K562 (cell line): ENCODE data around the gene PMIS2. TPM values are rescaled to one million over a fixed set of nuclear protein-coding genes. Genes with fewer than 3 reads are reported as not detected.
A peak's percentile ranks its signal among the peaks of the same experiment; 100 is the strongest.

Source experiments
- ATAC-seq: fragments of 200-7000 bp; cut with Tn5 transposase; 3 replicates; pipeline ENCODE4 v1.9.1; 2020; ENCODE audit warnings: moderate library complexity
- BruUV-seq: library from RNA; stranded (reverse); fragments of 400-500 nt; replicated peaks from 2 replicates; lab custom pipeline; 2021; lab: Mats Ljungman, UMichigan
- CTCF ChIA-PET: fragments of 300-600 bp; formaldehyde crosslinking; extraction: SDS; loops from one replicate; lab custom pipeline; 2021; ENCODE audit warnings: low intra/inter-chr PET ratio; lab: Yijun Ruan, JAX
- POLR2A ChIA-PET: fragments of 300-600, 350-650 bp; sonication (Branson Sonifier 250); formaldehyde crosslinking; extraction: SDS; loops from one replicate; lab custom pipeline; 2021; ENCODE audit warnings: antibody characterized with exemption, inconsistent platforms; lab: Yijun Ruan, JAX
- DNase-seq, 4 experiments: peaks; one replicate each; pipeline versions ENCODE4 v3.0.0 to v3.0.0-alpha.2; 2011 to 2018; ENCODE audit warnings: low spot score in 3 of 4, mixed read lengths in 3 of 4; ENCODE audit errors: extremely low read depth in 1 of 4
- FAIRE-seq: peaks from 2 replicates; lab custom pipeline; 2011; peaks lifted over from hg19 to GRCh38; lab: Jason Lieb, UNC
- H2AFZ ChIP-seq: 2 replicates; pipeline ENCODE4 v1.6.0; 2011; ENCODE audit warnings: low read depth, low read length, control low read depth, inconsistent platforms
- H3K27ac ChIP-seq: fragments of 200-600 bp; 3 replicates; pipeline ENCODE4 v1.8.0; 2011; ENCODE audit warnings: low read depth, mild to moderate bottlenecking, control low read depth, inconsistent platforms, low read length, moderate library complexity, mixed read lengths; ENCODE audit errors: extremely low read depth
- H3K27me3 ChIP-seq, 2 experiments: fragments of 300-600 bp in 1 of 2; 2 replicates in 1 of 2; 3 replicates in 1 of 2; pipeline versions ENCODE4 v1.6.0 to v1.8.0; 2011; ENCODE audit warnings: inconsistent platforms in 2 of 2, low read length in 2 of 2, mild to moderate bottlenecking in 1 of 2, mixed read lengths in 1 of 2, moderate library complexity in 1 of 2; ENCODE audit not compliant: control insufficient read depth in 2 of 2, insufficient read depth in 2 of 2
- H3K36me3 ChIP-seq: fragments of 300-600 bp; 3 replicates; pipeline ENCODE4 v1.8.0; 2011; ENCODE audit warnings: mild to moderate bottlenecking, low read length, inconsistent platforms; ENCODE audit not compliant: control insufficient read depth, insufficient read depth
- H3K4me1 ChIP-seq, 2 experiments: fragments of 200-600 bp in 1 of 2; replicated peaks in 1 of 2; 2 replicates in 1 of 2; 3 replicates in 1 of 2; pipeline versions ENCODE4 v1.5.1 to v1.8.0; 2011; ENCODE audit warnings: inconsistent platforms in 2 of 2, low read length in 2 of 2, mild to moderate bottlenecking in 1 of 2, mixed read lengths in 1 of 2, moderate library complexity in 1 of 2; ENCODE audit not compliant: control insufficient read depth in 2 of 2, insufficient read depth in 2 of 2
- H3K4me2 ChIP-seq: 2 replicates; pipeline ENCODE4 v1.6.1; 2011; ENCODE audit warnings: low read length, control low read depth, inconsistent platforms, mixed read lengths; ENCODE audit not compliant: insufficient read depth
- H3K4me3 ChIP-seq: fragments of 200-600 bp; sonication (generic), shearing (Covaris generic); 2 replicates; pipeline ENCODE4 v1.5.1; 2016; ENCODE audit warnings: control low read depth, inconsistent platforms
- H3K79me2 ChIP-seq: fragments of 200-600 bp; 3 replicates; pipeline ENCODE4 v1.8.0; 2011; ENCODE audit warnings: low read length, inconsistent platforms; ENCODE audit not compliant: control insufficient read depth, insufficient read depth
- H3K9ac ChIP-seq, 2 experiments: 2 replicates each; pipeline versions ENCODE4 v1.6.0 to v1.6.1; 2011; ENCODE audit warnings: low read depth in 2 of 2, low read length in 2 of 2, control low read depth in 1 of 2, inconsistent platforms in 1 of 2, mild to moderate bottlenecking in 1 of 2, mixed read lengths in 1 of 2; ENCODE audit not compliant: insufficient read depth in 1 of 2
- H3K9me1 ChIP-seq: one replicate; pipeline ENCODE4 v1.6.0; 2011; ENCODE audit warnings: inconsistent platforms, mild to moderate bottlenecking, low read length, moderate library complexity; ENCODE audit not compliant: control insufficient read depth, insufficient read depth
- H3K9me3 ChIP-seq: replicated peaks from 2 replicates; pipeline ENCODE4 v1.5.1; 2011; ENCODE audit warnings: low read depth, low read length, inconsistent platforms; ENCODE audit not compliant: control insufficient read depth, insufficient read depth
- H4K20me1 ChIP-seq: replicated peaks from 2 replicates; pipeline ENCODE4 v1.6.1; 2011; ENCODE audit warnings: low read length, inconsistent platforms, mixed read lengths; ENCODE audit not compliant: control insufficient read depth, insufficient read depth
- CEBPG ChIP-seq, 3 experiments: fragments of 200-800 bp in 1 of 3; sonication (Bioruptor generic) in 1 of 3; sonication (generic) in 1 of 3; formaldehyde crosslinking in 1 of 3; IDR thresholded peaks in 2 of 3; conservative IDR thresholded peaks in 1 of 3; 2 replicates each; pipeline versions ENCODE4 v1.6.1 to v1.8.0; 2016 to 2022; ENCODE audit warnings: missing compliant biosample characterization in 2 of 3, missing genetic modification characterization in 2 of 3, mild to moderate bottlenecking in 1 of 3, missing genetic modification reagents in 1 of 3
- EP400 ChIP-seq: fragments of 450-650 bp; IDR thresholded peaks from 2 replicates; pipeline ENCODE4 v1.6.1; 2017; ENCODE audit warnings: antibody characterized with exemption, mild to moderate bottlenecking, moderate library complexity
- KHSRP ChIP-seq: fragments of 450-650 bp; IDR thresholded peaks from 2 replicates; pipeline ENCODE4 v1.6.1; 2017
- MIER1 ChIP-seq: fragments of 450-650 bp; IDR thresholded peaks from 2 replicates; pipeline ENCODE4 v1.6.1; 2016; ENCODE audit warnings: antibody characterized with exemption, mild to moderate bottlenecking, low read depth
- MTA1 ChIP-seq: fragments of 450-650 bp; IDR thresholded peaks from 2 replicates; pipeline ENCODE4 v1.6.1; 2017; ENCODE audit warnings: borderline replicate concordance
- PRDM10 ChIP-seq: fragments of 450-650 bp; IDR thresholded peaks from 2 replicates; pipeline ENCODE4 v1.6.1; 2018; ENCODE audit not compliant: partially characterized antibody
- ZFPM2 ChIP-seq: fragments of 250-450 bp; sonication (Bioruptor Pico); IDR thresholded peaks from 2 replicates; pipeline ENCODE4 v1.5.1; 2022; ENCODE audit warnings: mild to moderate bottlenecking
- ZKSCAN8 ChIP-seq: fragments of 200-800 bp; sonication (Bioruptor generic); IDR thresholded peaks from 2 replicates; pipeline ENCODE4 v1.6.1; 2016; ENCODE audit warnings: missing genetic modification characterization, missing compliant biosample characterization
- WGBS: fragments of 100-300 bp; shearing (Covaris generic); methylation state at CpG from one replicate; pipeline ENCODE4 v1.1.6; 2016; ENCODE audit warnings: low coverage, mixed read lengths; ENCODE audit not compliant: insufficient coverage; ENCODE audit errors: missing lambda C conversion rate; 5-methylcytosine and 5-hydroxymethylcytosine counted together
- in situ Hi-C: fragments of 300-500 bp; cut with MboI; formaldehyde crosslinking; loops from 4 replicates; pipeline ENCODE4 v1.15.0; 2018; ENCODE audit warnings: inconsistent platforms, mixed read lengths
- intact Hi-C: fragments of 100-400 bp; cut with micrococcal nuclease; formaldehyde crosslinking; loops from 2 replicates; pipeline ENCODE4 v1.14.2; 2022
- polyA plus RNA-seq, 8 experiments: library from polyadenylated mRNA; depleted of rRNA in 4 of 8; stranded (reverse) in 5 of 8; unstranded in 3 of 8; fragments of >200 nt; fragmentation: Nextera tagmentation in 2 of 8; fragmentation: Illumina TruSeq in 1 of 8; extraction: Ambion mirVana in 2 of 8; extraction: Trizol in 1 of 8; gene quantifications; 2 replicates each; pipeline versions ENCODE4 v1.2.1 to v1.2.3, GENCODE V29; 2011 to 2014; ENCODE audit warnings: inconsistent platforms in 1 of 8, missing spikeins in 1 of 8
- total RNA-seq, 7 experiments: library from RNA; depleted of rRNA in 6 of 7; stranded (reverse); fragments of >200 nt in 6 of 7; fragmentation: Illumina TruSeq in 2 of 7; extraction: Trizol in 2 of 7; gene quantifications; 2 replicates each; pipeline versions ENCODE4 v1.2.1 to v1.2.3, GENCODE V29; 2011 to 2021; ENCODE audit warnings: low replicate concordance in 1 of 7
- TF ChIP-seq, protein P1 (sequence below): fragments of 450-650 bp; formaldehyde crosslinking; conservative IDR thresholded peaks from 2 replicates; pipeline ENCODE4 v1.4.0; 2022; ENCODE audit warnings: mild to moderate bottlenecking, missing genetic modification characterization
- TF ChIP-seq, protein P2 (sequence below), 2 experiments: fragments of 450-650 bp in 1 of 2; sonication (generic) in 1 of 2; formaldehyde crosslinking in 1 of 2; IDR thresholded peaks in 1 of 2; conservative IDR thresholded peaks in 1 of 2; 2 replicates each; pipeline versions ENCODE4 v1.6.1 to v1.8.1; 2016 to 2023; ENCODE audit warnings: mild to moderate bottlenecking in 2 of 2, moderate library complexity in 2 of 2, inconsistent platforms in 1 of 2, missing genetic modification reagents in 1 of 2

PMIS2 gene
- total and polyA plus RNA-seq, 9 of the 15 experiments (the other 6 are each of a cell fraction or from before 2014, with no cell fraction given) = not detected

DNA sequence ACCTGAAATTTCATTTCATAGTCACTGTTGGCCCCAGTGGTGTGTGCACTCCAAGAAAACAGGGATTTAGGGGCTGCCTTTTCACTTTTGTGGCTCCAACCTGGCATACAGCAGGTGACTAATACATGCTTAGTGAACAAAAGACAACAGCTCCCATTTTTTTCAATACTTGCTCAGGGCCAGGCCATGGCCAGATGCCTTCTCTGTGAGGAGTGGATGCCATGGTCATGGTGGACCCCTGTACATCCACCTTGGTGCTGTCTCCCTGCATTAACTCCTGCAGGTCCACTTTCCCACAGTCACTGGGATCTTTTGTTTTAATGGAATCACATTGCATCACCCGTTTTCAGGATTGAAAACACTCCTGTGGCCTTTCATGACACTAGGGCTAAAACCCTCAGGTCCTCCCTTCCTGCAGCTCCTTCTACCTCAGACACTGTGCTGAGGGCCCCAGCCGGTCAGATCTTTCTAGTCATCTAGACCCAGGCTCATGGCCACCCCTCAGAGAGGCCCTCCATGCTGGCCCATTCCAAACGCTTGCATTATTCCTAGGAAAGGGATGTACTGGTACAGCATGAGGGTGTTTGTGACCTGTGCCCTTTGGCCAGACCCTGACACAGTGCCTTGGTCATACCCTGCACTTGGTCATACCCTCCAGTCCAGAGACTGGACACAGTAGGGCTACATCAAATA, 41.7 kb upstream of the PMIS2 start:
- DNase-seq = peak in 1 of 4 experiments; percentile 23
- H2AFZ ChIP-seq = peak overlapping the region; percentile 97
- peaks cover 7% of the 10 kb centered on the region for H3K9me1 ChIP-seq
- POLR2A ChIA-PET = interaction anchor here (0.6 to 0.7 kb wide), 2 partner anchors 94 to 377 kb away, joined by 3 read pairs; no protein-coding TSS in a partner anchor
- in situ Hi-C loops = no loop called here
- peak; percentile 12 for TF ChIP-seq PRDM10
- peak; percentile 45; the same call in 1 of the 2 replicates for TF ChIP-seq CEBPG (CRISPR knock-in tag; IDR thresholded peaks at IDR 0.05)
- TF ChIP-seq CEBPG (tag; conservative IDR thresholded peaks at IDR 0.05 in 1 of 2, IDR thresholded peaks at IDR 0.05 in 1 of 2) = peak in 1 of 2 experiments; percentile 62; a peak in 2 of 4 replicates
- no peak for TF ChIP-seq ZFPM2 (CRISPR knock-in tag)
- TF ChIP-seq, protein P1, sequence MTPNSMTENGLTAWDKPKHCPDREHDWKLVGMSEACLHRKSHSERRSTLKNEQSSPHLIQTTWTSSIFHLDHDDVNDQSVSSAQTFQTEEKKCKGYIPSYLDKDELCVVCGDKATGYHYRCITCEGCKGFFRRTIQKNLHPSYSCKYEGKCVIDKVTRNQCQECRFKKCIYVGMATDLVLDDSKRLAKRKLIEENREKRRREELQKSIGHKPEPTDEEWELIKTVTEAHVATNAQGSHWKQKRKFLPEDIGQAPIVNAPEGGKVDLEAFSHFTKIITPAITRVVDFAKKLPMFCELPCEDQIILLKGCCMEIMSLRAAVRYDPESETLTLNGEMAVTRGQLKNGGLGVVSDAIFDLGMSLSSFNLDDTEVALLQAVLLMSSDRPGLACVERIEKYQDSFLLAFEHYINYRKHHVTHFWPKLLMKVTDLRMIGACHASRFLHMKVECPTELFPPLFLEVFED = no peak
- no peak for TF ChIP-seq MIER1
- TF ChIP-seq, protein P2, sequence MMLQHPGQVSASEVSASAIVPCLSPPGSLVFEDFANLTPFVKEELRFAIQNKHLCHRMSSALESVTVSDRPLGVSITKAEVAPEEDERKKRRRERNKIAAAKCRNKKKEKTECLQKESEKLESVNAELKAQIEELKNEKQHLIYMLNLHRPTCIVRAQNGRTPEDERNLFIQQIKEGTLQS (IDR thresholded peaks at IDR 0.05) = peak; percentile 50; the same call in 1 of the 2 replicates
- TF ChIP-seq, protein P2 (CRISPR knock-in tag; conservative IDR thresholded peaks at IDR 0.05) = no peak
- TF ChIP-seq KHSRP = no peak
- TF ChIP-seq MTA1 = no peak
- no peak for TF ChIP-seq EP400
- TF ChIP-seq ZKSCAN8 (CRISPR knock-in tag) = peak; percentile 92
- H3K4me3 ChIP-seq = peak overlapping the region; percentile 96
- peaks cover 4% of the 10 kb centered on the region for H4K20me1 ChIP-seq
- intact Hi-C loops = no loop called here
- peak overlapping the region; percentile 100 for H3K4me2 ChIP-seq
- no peak for FAIRE-seq
- peak overlapping the region; percentile 90 for H3K27ac ChIP-seq
- peaks cover 50% of the 10 kb centered on the region; the same call in 2 of the 3 replicates for H3K36me3 ChIP-seq
- no peaks in the 10 kb centered on the region for H3K9me3 ChIP-seq
- H3K27me3 ChIP-seq = no peaks in the 10 kb centered on the region
- no TSS peak for BruUV-seq
- peaks cover 36% of the 10 kb centered on the region for H3K79me2 ChIP-seq
- 8% methylated on average over 3 of the region's 3 CpGs for WGBS
- CTCF ChIA-PET = no interaction called here
- peak overlapping the region; percentile 93; a peak in 3 of 4 replicates for H3K9ac ChIP-seq
- ATAC-seq = peak; percentile 27
- peaks cover 16 to 39% of the 10 kb centered on the region in 2 experiments; a peak in 4 of 5 replicates for H3K4me1 ChIP-seq
